Spleen (tissue), 7 donors: ENCODE results near the gene SPATS2L.

Experiments used
- POLR2A ChIP-seq, 3 donors: fragments of 450-650 bp; IDR thresholded peaks; one replicate each; pipeline ENCODE4 v1.5.1; 2017; ENCODE audit warnings: antibody characterized with exemption in 3 of 3, mild to moderate bottlenecking in 1 of 3
- POLR2AphosphoS5 ChIP-seq, 3 donors: sonication (generic); formaldehyde crosslinking; IDR thresholded peaks; one replicate each; pipeline ENCODE4 v1.5.1; 2017; ENCODE audit warnings: antibody characterized with exemption in 3 of 3
- TF ChIP-seq, protein P1 (sequence below), 11 experiments: fragments of 200-600 bp in 7 of 11; fragments of 450-650 bp in 4 of 11; sonication (generic) in 4 of 11; IDR thresholded peaks in 8 of 11; conservative IDR thresholded peaks in 3 of 11; 1 replicate in 7 of 11; 2 replicates in 4 of 11; pipeline versions ENCODE4 v1.4.0 to v1.8.0; 2016 to 2021; ENCODE audit warnings: antibody characterized with exemption in 11 of 11, inconsistent platforms in 4 of 11, mild to moderate bottlenecking in 1 of 11
- donor health status: DM: no; HTN: no; CAD: no; lungs with moderate emphysema.
- donor health status: DM: no; HTN: no; CAD: no.
- donor health status: DM: no; HTN: no; CAD: no.

DNA sequence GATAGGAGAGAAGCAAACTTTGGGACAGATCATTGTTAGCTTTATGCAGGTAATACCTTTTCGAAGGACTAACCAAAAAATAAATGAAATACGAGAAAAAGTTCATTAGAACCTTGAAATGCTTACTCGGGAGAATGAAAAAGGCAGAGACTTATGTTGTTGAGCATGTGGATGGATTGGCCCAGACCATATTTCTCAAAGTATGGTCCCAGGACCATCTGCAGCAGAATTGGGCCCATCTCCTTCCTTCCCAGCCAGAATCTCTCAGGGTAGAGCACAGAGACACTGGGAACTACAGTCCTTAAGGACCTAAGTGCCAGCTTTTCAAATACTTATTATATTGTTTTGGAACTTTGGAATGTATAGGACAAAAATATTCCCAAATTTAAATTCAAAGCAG is 152.6 kb downstream of the SPATS2L start:
- TF ChIP-seq POLR2A (IDR thresholded peaks at IDR 0.05) (no peak), POLR2AphosphoS5 (IDR thresholded peaks at IDR 0.05) (no peak)
- TF ChIP-seq, protein P1, sequence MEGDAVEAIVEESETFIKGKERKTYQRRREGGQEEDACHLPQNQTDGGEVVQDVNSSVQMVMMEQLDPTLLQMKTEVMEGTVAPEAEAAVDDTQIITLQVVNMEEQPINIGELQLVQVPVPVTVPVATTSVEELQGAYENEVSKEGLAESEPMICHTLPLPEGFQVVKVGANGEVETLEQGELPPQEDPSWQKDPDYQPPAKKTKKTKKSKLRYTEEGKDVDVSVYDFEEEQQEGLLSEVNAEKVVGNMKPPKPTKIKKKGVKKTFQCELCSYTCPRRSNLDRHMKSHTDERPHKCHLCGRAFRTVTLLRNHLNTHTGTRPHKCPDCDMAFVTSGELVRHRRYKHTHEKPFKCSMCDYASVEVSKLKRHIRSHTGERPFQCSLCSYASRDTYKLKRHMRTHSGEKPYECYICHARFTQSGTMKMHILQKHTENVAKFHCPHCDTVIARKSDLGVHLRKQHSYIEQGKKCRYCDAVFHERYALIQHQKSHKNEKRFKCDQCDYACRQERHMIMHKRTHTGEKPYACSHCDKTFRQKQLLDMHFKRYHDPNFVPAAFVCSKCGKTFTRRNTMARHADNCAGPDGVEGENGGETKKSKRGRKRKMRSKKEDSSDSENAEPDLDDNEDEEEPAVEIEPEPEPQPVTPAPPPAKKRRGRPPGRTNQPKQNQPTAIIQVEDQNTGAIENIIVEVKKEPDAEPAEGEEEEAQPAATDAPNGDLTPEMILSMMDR (IDR thresholded peaks at IDR 0.05 in 8 of 11, conservative IDR thresholded peaks at IDR 0.05 in 3 of 11): no peak
